Activated B cell treated with CpG ODN at 0.5 μM for 24 hours (primary cell): ENCODE data around the gene CHID1. TPM values are rescaled to one million over a fixed set of nuclear protein-coding genes. Genes with fewer than 3 reads are reported as not detected.

Experiments
- ATAC-seq: fragments of 200-7000 bp; cut with Tn5 transposase; one replicate; pipeline ENCODE4 v1.10.0; 2021; ENCODE audit warnings: low read depth, mild to moderate bottlenecking, moderate library complexity
- CTCF ChIA-PET: fragments of 350-600 bp; sonication (Branson Sonifier 250); formaldehyde crosslinking; loops from one replicate; lab custom pipeline; 2021; ENCODE audit warnings: antibody characterized with exemption; lab: Charles Lee
- POLR2A ChIA-PET: fragments of 350-600 bp; sonication (Branson Sonifier 250); formaldehyde crosslinking; loops from one replicate; lab custom pipeline; 2021; ENCODE audit warnings: antibody characterized with exemption; lab: Charles Lee
- DNase-seq: peaks from one replicate; pipeline ENCODE4 v3.0.0; 2022
- H3K27ac Mint-ChIP-seq: one replicate; pipeline ENCODE4 v1.8.0; 2020; ENCODE audit warnings: mixed read lengths
- H3K27me3 Mint-ChIP-seq: one replicate; pipeline ENCODE4 v1.8.0; 2021; ENCODE audit warnings: mixed read lengths
- H3K36me3 Mint-ChIP-seq: one replicate; pipeline ENCODE4 v1.8.0; 2021; ENCODE audit warnings: low read depth, mixed read lengths
- H3K4me1 Mint-ChIP-seq: one replicate; pipeline ENCODE4 v1.8.0; 2021; ENCODE audit warnings: mixed read lengths
- H3K4me3 Mint-ChIP-seq: one replicate; pipeline ENCODE4 v1.8.0; 2020; ENCODE audit warnings: mild to moderate bottlenecking, mixed read lengths
- H3K9me3 Mint-ChIP-seq: one replicate; pipeline ENCODE4 v1.8.0; 2020; ENCODE audit warnings: mixed read lengths
- intact Hi-C: fragments of 100-400 bp; cut with micrococcal nuclease; formaldehyde crosslinking; loops from one replicate; pipeline ENCODE4 v1.15.1; 2024
- total RNA-seq: library from RNA; stranded (reverse); gene quantifications from 2 replicates; pipeline ENCODE4 v1.2.3, GENCODE V29; 2022
- TF ChIP-seq, protein P1 (sequence below): fragments of 200-600 bp; IDR thresholded peaks from one replicate; pipeline ENCODE4 v1.8.0; 2022; ENCODE audit warnings: antibody characterized with exemption, mild to moderate bottlenecking

Gene CHID1
- 43.9 and 45.7 TPM in 2 replicates for total RNA-seq

DNA sequence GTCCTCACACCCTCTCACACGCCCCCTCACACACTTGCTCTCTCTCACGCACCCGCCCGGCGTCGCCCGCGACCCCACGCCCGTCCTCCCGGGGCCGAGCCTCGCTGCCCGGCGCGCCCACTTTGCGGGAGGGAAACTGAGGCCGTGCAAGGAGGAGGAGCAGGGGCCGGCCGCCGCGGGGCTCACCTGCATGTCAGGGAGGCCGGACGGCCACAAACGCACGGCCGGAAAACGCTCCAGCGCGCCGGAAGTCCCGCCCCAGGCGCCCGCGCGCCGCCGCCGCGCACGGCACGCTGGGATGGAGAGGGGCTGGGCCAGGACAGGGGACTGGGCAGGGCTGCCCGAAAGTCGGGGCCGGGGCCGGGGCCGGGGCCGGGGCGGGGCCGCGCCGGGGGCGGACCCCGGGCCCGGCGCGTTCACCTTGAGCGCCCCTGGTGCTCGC lies at the start of gene CHID1:
TSS of gene CHID1 (minus strand) at position 222 of the 442 bp plus-strand sequence. CDS start 5,994 bp downstream, outside the sequence.
- ATAC-seq, result peak; percentile 95
- peak within 1 kb of the TSS; percentile 90 for H3K4me3 Mint-ChIP-seq
- POLR2A ChIA-PET, result interaction anchor here (0.7 to 2.7 kb wide), 5 partner anchors 9 to 703 kb away, joined by 3 to 12 read pairs (median 4); partner anchors contain the start of genes AP2A2, BET1L, RIC8A and TSPAN4

DNA sequence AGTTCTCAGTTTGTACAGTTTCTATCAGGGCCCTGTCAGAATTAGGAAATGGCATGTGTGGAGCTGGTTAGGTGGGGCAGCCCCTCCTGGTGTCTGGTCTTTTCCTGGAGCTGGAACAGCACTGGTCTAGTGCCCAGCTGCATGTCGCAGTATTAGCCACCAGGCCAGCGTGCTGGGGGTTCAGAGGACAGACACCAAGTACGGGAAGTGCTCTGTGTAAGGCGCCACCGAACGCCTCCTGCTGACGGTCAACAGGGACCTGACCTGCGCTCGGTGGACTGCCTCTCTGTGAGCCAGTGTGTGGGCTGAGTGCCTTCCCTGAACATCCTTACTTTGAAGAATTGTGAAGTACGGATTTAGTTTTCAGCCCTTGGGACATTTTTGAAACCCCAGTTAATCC lies 49.0 kb upstream of the CHID1 start:
- TF ChIP-seq, protein P1, sequence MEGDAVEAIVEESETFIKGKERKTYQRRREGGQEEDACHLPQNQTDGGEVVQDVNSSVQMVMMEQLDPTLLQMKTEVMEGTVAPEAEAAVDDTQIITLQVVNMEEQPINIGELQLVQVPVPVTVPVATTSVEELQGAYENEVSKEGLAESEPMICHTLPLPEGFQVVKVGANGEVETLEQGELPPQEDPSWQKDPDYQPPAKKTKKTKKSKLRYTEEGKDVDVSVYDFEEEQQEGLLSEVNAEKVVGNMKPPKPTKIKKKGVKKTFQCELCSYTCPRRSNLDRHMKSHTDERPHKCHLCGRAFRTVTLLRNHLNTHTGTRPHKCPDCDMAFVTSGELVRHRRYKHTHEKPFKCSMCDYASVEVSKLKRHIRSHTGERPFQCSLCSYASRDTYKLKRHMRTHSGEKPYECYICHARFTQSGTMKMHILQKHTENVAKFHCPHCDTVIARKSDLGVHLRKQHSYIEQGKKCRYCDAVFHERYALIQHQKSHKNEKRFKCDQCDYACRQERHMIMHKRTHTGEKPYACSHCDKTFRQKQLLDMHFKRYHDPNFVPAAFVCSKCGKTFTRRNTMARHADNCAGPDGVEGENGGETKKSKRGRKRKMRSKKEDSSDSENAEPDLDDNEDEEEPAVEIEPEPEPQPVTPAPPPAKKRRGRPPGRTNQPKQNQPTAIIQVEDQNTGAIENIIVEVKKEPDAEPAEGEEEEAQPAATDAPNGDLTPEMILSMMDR, result no peak
- DNase-seq (no peak), ATAC-seq (no peak)
- Mint-ChIP-seq H3K27me3 (no peaks in the 10 kb centered on the region), H3K4me1 (peaks cover 15% of the 10 kb centered on the region), H3K27ac (no peak overlapping the region), H3K4me3 (no peak overlapping the region), H3K36me3 (peaks cover 61% of the 10 kb centered on the region), H3K9me3 (no peaks in the 10 kb centered on the region)
- CTCF ChIA-PET, result no interaction called here
- POLR2A ChIA-PET, result no interaction called here
- intact Hi-C loops, result no loop called here

More for the DNA sequence above, at the start of gene CHID1:
- CTCF ChIA-PET, result interaction anchor here (2.3 kb wide), 1 partner anchor 15 kb away, joined by 6 read pairs; the partner anchor contains the start of gene AP2A2
- no peaks in the 10 kb centered on the region for H3K9me3 Mint-ChIP-seq
- intact Hi-C loops, result loop anchor here (1.0 to 10.0 kb wide), 5 partner anchors 15 to 662 kb away; partner anchors contain the start of genes AP2A2, DUSP8, HRAS and LRRC56
- peaks cover 31% of the 10 kb centered on the region for H3K4me1 Mint-ChIP-seq
- H3K27me3 Mint-ChIP-seq, result no peaks in the 10 kb centered on the region
- TF ChIP-seq, protein P1, result no peak
- H3K36me3 Mint-ChIP-seq, result peaks cover 4% of the 10 kb centered on the region
- peak; percentile 91 for DNase-seq
- peak within 1 kb of the TSS; percentile 72 for H3K27ac Mint-ChIP-seq

DNA sequence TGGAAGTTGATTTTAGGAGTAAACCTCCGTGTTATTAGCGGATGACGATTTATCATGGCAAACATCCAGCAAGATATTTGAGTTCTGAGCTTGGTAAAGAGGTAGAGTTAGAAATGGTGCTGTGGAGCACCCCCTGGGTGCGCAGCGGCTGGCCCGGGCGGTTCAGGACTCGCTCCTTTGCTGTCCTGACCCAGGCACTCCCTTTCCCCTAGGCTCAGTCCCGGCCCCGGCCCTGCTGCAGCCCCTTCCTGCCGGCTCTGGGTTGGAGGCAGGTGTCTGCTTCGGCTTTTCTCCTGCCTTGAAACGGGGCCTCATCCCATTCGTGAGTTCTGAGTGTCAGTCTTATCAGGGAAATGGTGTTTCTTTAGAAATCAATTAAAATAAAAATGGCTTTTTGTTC lies 48.4 kb upstream of the CHID1 start:
- TF ChIP-seq, protein P1, result no peak
- intact Hi-C loops, result no loop called here

DNA sequence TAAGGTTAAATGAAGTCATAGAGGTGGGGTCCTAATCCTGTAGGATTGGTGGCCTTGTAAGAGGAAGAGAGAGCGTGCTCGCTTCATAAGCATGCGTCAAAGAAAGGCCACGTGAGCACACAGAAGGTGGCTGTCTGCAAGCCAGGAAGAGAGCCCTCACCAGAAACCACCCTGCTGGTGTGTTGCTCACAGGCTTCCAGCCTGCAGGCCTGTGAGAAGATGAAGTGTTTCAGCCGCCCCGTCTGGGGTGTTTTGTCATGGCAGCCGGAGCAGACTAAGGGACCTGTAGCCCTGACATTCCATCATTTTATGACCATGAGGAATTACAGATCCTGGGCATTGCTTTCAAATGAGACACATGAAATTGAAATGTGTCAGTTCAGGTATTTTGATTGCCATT lies 47.5 kb upstream of the CHID1 start:
- Mint-ChIP-seq H3K27ac (no peak overlapping the region), H3K36me3 (peaks cover 49% of the 10 kb centered on the region), H3K9me3 (no peaks in the 10 kb centered on the region), H3K4me3 (no peak overlapping the region), H3K4me1 (peaks cover 23% of the 10 kb centered on the region), H3K27me3 (no peaks in the 10 kb centered on the region)
- ATAC-seq (no peak), DNase-seq (no peak)
- POLR2A ChIA-PET, result no interaction called here
- CTCF ChIA-PET, result no interaction called here
- TF ChIP-seq, protein P1, result no peak
- intact Hi-C loops, result no loop called here

More for the DNA sequence above, 48.4 kb upstream of the CHID1 start:
- no peak overlapping the region for H3K27ac Mint-ChIP-seq
- H3K4me1 Mint-ChIP-seq, result peaks cover 20% of the 10 kb centered on the region
- H3K9me3 Mint-ChIP-seq, result no peaks in the 10 kb centered on the region
- ATAC-seq (no peak), DNase-seq (no peak)
- H3K4me3 Mint-ChIP-seq, result no peak overlapping the region
- H3K36me3 Mint-ChIP-seq, result peaks cover 56% of the 10 kb centered on the region
- H3K27me3 Mint-ChIP-seq, result no peaks in the 10 kb centered on the region
- ChIA-PET POLR2A (no interaction called here), CTCF (no interaction called here)

DNA sequence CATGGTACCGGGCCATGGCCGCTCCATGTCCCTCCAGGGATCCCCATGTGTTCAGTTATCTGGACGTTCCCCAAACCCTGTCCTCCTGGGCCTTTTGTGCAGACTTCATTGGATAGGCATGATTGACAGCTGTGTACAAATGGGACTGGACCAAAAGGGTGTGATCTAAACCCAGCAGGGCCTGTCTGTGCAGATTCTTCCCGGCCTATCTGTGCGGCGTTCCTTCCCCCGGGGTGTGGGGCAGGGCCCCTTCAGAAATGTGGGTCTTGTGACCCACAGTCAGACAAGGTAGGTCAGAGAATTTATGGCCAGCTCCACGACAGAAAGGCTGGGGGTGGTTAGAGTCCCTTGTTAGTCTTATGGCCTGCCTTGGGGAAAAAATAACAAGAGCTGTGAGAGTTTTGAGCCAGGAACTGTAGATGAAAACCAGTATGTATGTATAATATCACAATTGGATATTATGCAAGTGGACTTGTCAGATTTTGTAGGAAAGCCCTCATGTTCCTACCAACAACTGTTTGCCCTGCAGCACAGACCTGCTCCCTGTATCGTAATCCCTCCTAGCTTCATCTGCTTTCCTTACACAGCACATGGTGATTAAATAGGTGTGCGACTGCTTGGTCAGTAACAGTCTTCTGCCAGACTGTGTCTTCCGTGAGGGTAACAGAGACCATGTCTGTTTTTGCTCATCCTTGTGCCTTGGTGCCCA lies 46.8 kb upstream of the CHID1 start:
- H3K27ac Mint-ChIP-seq, result no peak overlapping the region
- H3K4me3 Mint-ChIP-seq, result no peak overlapping the region
- ATAC-seq, result no peak
- TF ChIP-seq, protein P1, result no peak
- peaks cover 25% of the 10 kb centered on the region for H3K4me1 Mint-ChIP-seq
- ChIA-PET POLR2A (no interaction called here), CTCF (no interaction called here)
- DNase-seq, result no peak
- intact Hi-C loops, result no loop called here
- peaks cover 51% of the 10 kb centered on the region for H3K36me3 Mint-ChIP-seq
- no peaks in the 10 kb centered on the region for H3K9me3 Mint-ChIP-seq
- H3K27me3 Mint-ChIP-seq, result no peaks in the 10 kb centered on the region
